IMR-90 (cell line): ENCODE measurements around the gene CAND1. TPM values are rescaled to one million over a fixed set of nuclear protein-coding genes. Genes with fewer than 3 reads are reported as not detected.

ENCODE experiments used
- ATAC-seq: fragments of 200-7000 bp; cut with Tn5 transposase; 2 replicates; pipeline ENCODE4 v1.9.1; 2020; ENCODE audit warnings: low read depth, mild to moderate bottlenecking, moderate library complexity
- BruUV-seq: library from RNA; stranded (reverse); fragments of 400-500 nt; replicated peaks from 2 replicates; lab custom pipeline; 2021; lab: Mats Ljungman, UMichigan
- CTCF ChIA-PET: fragments of 300-600 bp; formaldehyde crosslinking; extraction: SDS; loops from one replicate; lab custom pipeline; 2021; ENCODE audit warnings: antibody characterized with exemption; lab: Yijun Ruan, JAX
- POLR2A ChIA-PET: fragments of 300-600 bp; sonication (Branson Sonifier 250); formaldehyde crosslinking; loops from one replicate; lab custom pipeline; 2022; ENCODE audit warnings: antibody characterized with exemption; ENCODE audit not compliant: unreplicated experiment; lab: Charles Lee
- DNase-seq: peaks from one replicate; pipeline ENCODE4 v3.0.0; 2013
- H2AFZ ChIP-seq: replicated peaks from 2 replicates; pipeline ENCODE3; 2013; ENCODE audit warnings: low read length, mild to moderate bottlenecking; ENCODE audit not compliant: poor library complexity
- H2AK5ac ChIP-seq: 2 replicates; pipeline ENCODE4 v1.6.1; 2013; ENCODE audit warnings: low read depth, low read length, inconsistent platforms
- H2AK9ac ChIP-seq: replicated peaks from 2 replicates; pipeline ENCODE3; 2013; ENCODE audit warnings: mild to moderate bottlenecking, low read depth, low read length, moderate library complexity; ENCODE audit not compliant: poor library complexity
- H2BK120ac ChIP-seq: 2 replicates; pipeline ENCODE4 v1.6.1; 2013; ENCODE audit warnings: low read depth, low read length, inconsistent platforms
- H2BK15ac ChIP-seq: 3 replicates; pipeline ENCODE4 v1.6.1; 2013; ENCODE audit warnings: low read depth, low read length, inconsistent platforms
- H2BK20ac ChIP-seq: 2 replicates; pipeline ENCODE4 v1.6.1; 2013; ENCODE audit warnings: low read depth, mild to moderate bottlenecking, inconsistent platforms, low read length, moderate library complexity
- H2BK5ac ChIP-seq: 2 replicates; pipeline ENCODE4 v1.6.1; 2013; ENCODE audit warnings: mild to moderate bottlenecking, low read depth, low read length, inconsistent platforms; ENCODE audit not compliant: poor library complexity, severe bottlenecking
- H3K14ac ChIP-seq: replicated peaks from 2 replicates; pipeline ENCODE4 v1.6.1; 2013; ENCODE audit warnings: low read depth, low read length, inconsistent platforms
- H3K18ac ChIP-seq: 2 replicates; pipeline ENCODE4 v1.6.1; 2013; ENCODE audit warnings: low read depth, low read length, control low read depth
- H3K23ac ChIP-seq: 2 replicates; pipeline ENCODE4 v1.6.1; 2013; ENCODE audit warnings: low read depth, low read length, inconsistent platforms
- H3K27ac ChIP-seq: 2 replicates; pipeline ENCODE4 v1.5.1; 2013; ENCODE audit warnings: mild to moderate bottlenecking, control low read depth, low read length; ENCODE audit not compliant: insufficient read depth
- H3K27me3 ChIP-seq: 2 replicates; pipeline ENCODE4 v1.6.1; 2013; ENCODE audit warnings: low read length; ENCODE audit not compliant: control insufficient read depth, insufficient read depth
- H3K36me3 ChIP-seq: 2 replicates; pipeline ENCODE4 v1.6.1; 2013; ENCODE audit warnings: low read length, mixed read lengths; ENCODE audit not compliant: control insufficient read depth, insufficient read depth
- H3K4ac ChIP-seq: 2 replicates; pipeline ENCODE4 v1.6.1; 2013; ENCODE audit warnings: low read depth, low read length, inconsistent platforms
- H3K4me1 ChIP-seq: 2 replicates; pipeline ENCODE4 v1.6.1; 2013; ENCODE audit warnings: low read length, mixed read lengths; ENCODE audit not compliant: control insufficient read depth, insufficient read depth
- H3K4me2 ChIP-seq: 2 replicates; pipeline ENCODE4 v1.6.1; 2013; ENCODE audit warnings: low read depth, mild to moderate bottlenecking, control low read depth, low read length, moderate library complexity
- H3K4me3 ChIP-seq: 2 replicates; pipeline ENCODE4 v1.5.1; 2013; ENCODE audit warnings: low read depth, mild to moderate bottlenecking, control low read depth, low read length, moderate library complexity; ENCODE audit not compliant: insufficient read depth
- H3K56ac ChIP-seq: 2 replicates; pipeline ENCODE4 v1.6.1; 2013; ENCODE audit warnings: low read length, inconsistent platforms; ENCODE audit not compliant: insufficient read depth; ENCODE audit errors: extremely low read depth
- H3K79me1 ChIP-seq, 2 experiments: 2 replicates each; pipeline ENCODE4 v1.6.1; 2013; ENCODE audit warnings: low read length in 2 of 2, inconsistent platforms in 1 of 2, low read depth in 1 of 2
- H3K9ac ChIP-seq: 2 replicates; pipeline ENCODE4 v1.6.1; 2013; ENCODE audit warnings: low read depth, low read length, control low read depth
- H3K9me1 ChIP-seq: 2 replicates; pipeline ENCODE4 v1.6.1; 2013; ENCODE audit warnings: low read length, inconsistent platforms; ENCODE audit not compliant: insufficient read depth
- H3K9me3 ChIP-seq: 2 replicates; pipeline ENCODE4 v1.6.1; 2013; ENCODE audit warnings: low read length; ENCODE audit not compliant: control insufficient read depth, insufficient read depth
- H4K20me1 ChIP-seq: 2 replicates; pipeline ENCODE4 v1.6.1; 2013; ENCODE audit warnings: low read length, inconsistent platforms; ENCODE audit not compliant: insufficient read depth
- H4K5ac ChIP-seq: 2 replicates; pipeline ENCODE4 v1.6.1; 2013; ENCODE audit warnings: mild to moderate bottlenecking, low read depth, low read length, control low read depth
- H4K8ac ChIP-seq, 2 experiments: 2 replicates each; pipeline ENCODE4 v1.6.1; 2013; ENCODE audit warnings: low read depth in 2 of 2, low read length in 2 of 2, control low read depth in 1 of 2, inconsistent platforms in 1 of 2
- H4K91ac ChIP-seq: 2 replicates; pipeline ENCODE4 v1.6.1; 2013; ENCODE audit warnings: low read depth, low read length, inconsistent platforms; ENCODE audit not compliant: insufficient read depth
- ELK1 ChIP-seq: fragments of 150-350 bp; IDR thresholded peaks from 2 replicates; pipeline ENCODE4 v1.6.1; 2016; ENCODE audit warnings: low read depth, mild to moderate bottlenecking, low read length, moderate library complexity, borderline replicate concordance
- WGBS, 2 experiments: methylation state at CpG; one replicate each; pipeline versions ENCODE4 v1.1.5 to v1.1.7; 2013; ENCODE audit warnings: missing lambda C conversion rate in 2 of 2; ENCODE audit not compliant: insufficient read length in 1 of 2; ENCODE audit errors: extremely low coverage in 2 of 2; 5-methylcytosine and 5-hydroxymethylcytosine counted together
- dilution Hi-C: fragments of 300-500 bp; cut with HindIII; formaldehyde crosslinking; loops from one replicate; pipeline ENCODE4 v1.14.3; 2018; ENCODE audit warnings: low sequenced_read_pairs; ENCODE audit not compliant: unreplicated experiment
- in situ Hi-C: fragments of 300-500 bp; cut with MboI; formaldehyde crosslinking; loops from 3 replicates; pipeline ENCODE4 v1.14.3; 2019; ENCODE audit warnings: low sequenced_read_pairs, inconsistent platforms, mixed read lengths
- intact Hi-C: fragments of 100-400 bp; cut with micrococcal nuclease; formaldehyde crosslinking; loops from 2 replicates; pipeline ENCODE4 v1.10.0; 2022
- polyA plus RNA-seq, 3 experiments: library from polyadenylated mRNA; depleted of rRNA; stranded (reverse); fragments of >200 nt; gene quantifications; 2 replicates each; pipeline ENCODE4 v1.2.3, GENCODE V29; 2012; ENCODE audit warnings: low replicate concordance in 1 of 3
- total RNA-seq: library from RNA; depleted of rRNA; stranded (reverse); fragments of >200 nt; gene quantifications from 2 replicates; pipeline ENCODE4 v1.2.3, GENCODE V29; 2012

The CAND1 gene
- total and polyA plus RNA-seq, 2 of the 4 experiments (the other 2 are of a cell fraction) = 42.6 to 91.4 TPM

GRCh38 chr12:67275380-67275913 is 6.3 kb downstream of the CAND1 start:
- H2BK5ac ChIP-seq = peak overlapping the region; percentile 88
- no TSS peak for BruUV-seq
- H3K79me1 ChIP-seq = peaks cover 7 to 43% of the 10 kb centered on the region in 2 experiments; a peak in 3 of 4 replicates
- H3K27me3 ChIP-seq = no peaks in the 10 kb centered on the region
- ChIA-PET POLR2A (no interaction called here), CTCF (no interaction called here)
- ATAC-seq (peak; percentile 8; the same call in 1 of the 2 replicates), DNase-seq (no peak)
- H2BK20ac ChIP-seq = no peak overlapping the region
- 0 out of 2 replicates have a peak overlapping the region, but pooled peaks have one; percentile 28 for H3K23ac ChIP-seq
- no peak overlapping the region for H3K9ac ChIP-seq
- no peak overlapping the region for H3K4me3 ChIP-seq
- no peaks in the 10 kb centered on the region for H3K9me3 ChIP-seq
- dilution Hi-C loops = no loop called here
- H3K9me1 ChIP-seq = peaks cover 8% of the 10 kb centered on the region
- H3K4me1 ChIP-seq = peaks cover 15% of the 10 kb centered on the region
- no peak overlapping the region for H4K91ac ChIP-seq
- 67% methylated on average over 1 of the region's 6 CpGs; no CpG with 5 or more reads in 1 of the 2 experiments for WGBS, 2 experiments
- H2BK120ac ChIP-seq = no peak overlapping the region
- no peak overlapping the region for H4K5ac ChIP-seq
- H3K27ac ChIP-seq = peak overlapping the region; percentile 31; the same call in 1 of the 2 replicates
- in situ Hi-C loops = no loop called here
- H3K4ac ChIP-seq = no peak overlapping the region
- no peak overlapping the region for H2AFZ ChIP-seq
- no peak overlapping the region for H2AK9ac ChIP-seq
- H2BK15ac ChIP-seq = no peak overlapping the region
- peaks cover 85% of the 10 kb centered on the region for H4K20me1 ChIP-seq
- peaks cover 4% of the 10 kb centered on the region; the same call in 1 of the 2 replicates for H3K36me3 ChIP-seq
- H2AK5ac ChIP-seq = no peak overlapping the region
- intact Hi-C loops = loop anchor here (5.0 kb wide), 1 partner anchor 37 kb away; no protein-coding TSS in a partner anchor
- no peak overlapping the region for H4K8ac ChIP-seq
- peak overlapping the region; percentile 55 for H3K4me2 ChIP-seq
- no peak for TF ChIP-seq ELK1
- peak overlapping the region; percentile 3; the same call in 1 of the 2 replicates for H3K18ac ChIP-seq
- no peak overlapping the region for H3K14ac ChIP-seq
- no peak overlapping the region for H3K56ac ChIP-seq
